Measurements from ENCODE around the gene SLC25A30. TPM values are rescaled to one million over a fixed set of nuclear protein-coding genes. Genes with fewer than 3 reads are reported as not detected.
A peak's percentile ranks its signal among the peaks of the same experiment; 100 is the strongest.

SLC25A30 gene, protein sequence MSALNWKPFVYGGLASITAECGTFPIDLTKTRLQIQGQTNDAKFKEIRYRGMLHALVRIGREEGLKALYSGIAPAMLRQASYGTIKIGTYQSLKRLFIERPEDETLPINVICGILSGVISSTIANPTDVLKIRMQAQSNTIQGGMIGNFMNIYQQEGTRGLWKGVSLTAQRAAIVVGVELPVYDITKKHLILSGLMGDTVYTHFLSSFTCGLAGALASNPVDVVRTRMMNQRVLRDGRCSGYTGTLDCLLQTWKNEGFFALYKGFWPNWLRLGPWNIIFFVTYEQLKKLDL
- total RNA-seq: 31.4 TPM
- long read RNA-seq, partial matches to known transcripts: 2 of 9 reads
- long read RNA-seq, other reads (novel, unspliced or antisense): 7 of 9 reads

DNA sequence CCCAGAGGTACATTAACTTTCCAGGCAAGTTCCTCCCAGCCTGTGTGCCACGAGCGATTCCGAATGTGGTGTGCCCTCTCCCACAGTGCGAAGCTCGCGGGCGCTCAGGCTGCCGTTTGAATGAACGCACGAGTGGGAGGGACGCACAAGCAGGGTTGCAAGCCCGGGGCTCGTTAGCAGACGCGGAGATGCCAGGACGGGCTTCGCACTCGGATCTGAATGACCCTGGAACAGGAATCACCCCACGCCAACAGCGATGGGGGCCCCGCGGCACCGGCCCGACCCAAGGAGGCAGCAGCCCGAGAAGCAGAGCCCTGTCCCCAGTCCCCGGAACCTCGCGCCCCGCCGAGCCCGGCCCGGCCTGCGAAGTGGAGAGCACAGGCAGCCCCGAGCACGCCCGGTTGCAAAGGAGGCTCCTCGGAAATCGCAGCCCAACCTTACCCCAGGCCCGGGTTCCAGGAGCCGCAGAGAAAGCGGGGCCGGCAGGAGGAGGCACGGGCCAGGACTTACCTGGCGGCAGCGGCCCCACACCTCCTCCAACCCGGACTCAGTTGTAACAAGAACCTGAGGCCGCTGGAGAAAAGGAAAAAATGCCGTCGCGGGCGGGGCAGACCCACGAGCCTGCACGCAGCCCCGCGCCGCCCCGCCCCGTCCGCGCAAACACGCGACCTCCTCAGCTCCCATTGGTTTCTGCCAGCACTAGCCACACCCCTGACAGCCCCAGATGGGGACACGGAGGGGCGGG, at the start of gene SLC25A30:
Gene SLC25A30, minus strand, starts transcription at position 584 of the 745 bp plus-strand sequence. CDS start 6,948 bp downstream, outside the sequence.
- Histone ChIP-seq H3K9me3 (no peaks in the 10 kb centered on the region), H3K4me1 (peaks cover 31% of the 10 kb centered on the region), H3K4me3 (peak within 1 kb of the TSS; percentile 88), H3K36me3 (no peaks in the 10 kb centered on the region), H3K27ac (peak within 1 kb of the TSS; percentile 92), H3K27me3 (no peaks in the 10 kb centered on the region)
- ATAC-seq (peak; percentile 98), DNase-seq (peak; percentile 98)
- TF ChIP-seq, protein P1, sequence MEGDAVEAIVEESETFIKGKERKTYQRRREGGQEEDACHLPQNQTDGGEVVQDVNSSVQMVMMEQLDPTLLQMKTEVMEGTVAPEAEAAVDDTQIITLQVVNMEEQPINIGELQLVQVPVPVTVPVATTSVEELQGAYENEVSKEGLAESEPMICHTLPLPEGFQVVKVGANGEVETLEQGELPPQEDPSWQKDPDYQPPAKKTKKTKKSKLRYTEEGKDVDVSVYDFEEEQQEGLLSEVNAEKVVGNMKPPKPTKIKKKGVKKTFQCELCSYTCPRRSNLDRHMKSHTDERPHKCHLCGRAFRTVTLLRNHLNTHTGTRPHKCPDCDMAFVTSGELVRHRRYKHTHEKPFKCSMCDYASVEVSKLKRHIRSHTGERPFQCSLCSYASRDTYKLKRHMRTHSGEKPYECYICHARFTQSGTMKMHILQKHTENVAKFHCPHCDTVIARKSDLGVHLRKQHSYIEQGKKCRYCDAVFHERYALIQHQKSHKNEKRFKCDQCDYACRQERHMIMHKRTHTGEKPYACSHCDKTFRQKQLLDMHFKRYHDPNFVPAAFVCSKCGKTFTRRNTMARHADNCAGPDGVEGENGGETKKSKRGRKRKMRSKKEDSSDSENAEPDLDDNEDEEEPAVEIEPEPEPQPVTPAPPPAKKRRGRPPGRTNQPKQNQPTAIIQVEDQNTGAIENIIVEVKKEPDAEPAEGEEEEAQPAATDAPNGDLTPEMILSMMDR (IDR thresholded peaks at IDR 0.05): no peak
- intact Hi-C loops (cut with DNase I): no loop called here

DNA sequence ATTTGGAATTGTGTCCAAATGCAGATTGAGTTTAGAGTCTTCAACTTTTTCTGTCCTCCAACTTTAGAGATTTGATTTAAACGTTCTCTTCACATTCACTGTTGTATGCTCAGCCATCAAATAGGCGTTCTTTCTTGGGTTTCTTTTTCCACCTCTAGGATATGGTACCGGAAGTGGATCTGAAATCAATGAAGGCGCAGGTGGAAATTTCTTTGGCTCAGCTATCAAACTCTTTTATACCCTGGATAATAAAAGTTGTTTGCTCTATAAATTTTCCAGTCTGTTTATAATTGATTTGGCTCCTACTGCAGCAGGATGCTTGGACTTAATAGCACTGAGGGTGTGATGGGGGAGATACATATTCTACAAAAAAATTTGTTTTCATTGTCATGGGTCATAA, 48.2 kb upstream of the SLC25A30 start:
- TF ChIP-seq, protein P1 (IDR thresholded peaks at IDR 0.05): no peak
- DNase-seq (no peak), ATAC-seq (no peak)
- intact Hi-C loops (cut with DNase I): no loop called here
- Histone ChIP-seq H3K4me3 (peak overlapping the region; percentile 92), H3K27ac (no peak overlapping the region), H3K27me3 (no peaks in the 10 kb centered on the region), H3K4me1 (peaks cover 33% of the 10 kb centered on the region), H3K36me3 (no peaks in the 10 kb centered on the region), H3K9me3 (no peaks in the 10 kb centered on the region)

DNA sequence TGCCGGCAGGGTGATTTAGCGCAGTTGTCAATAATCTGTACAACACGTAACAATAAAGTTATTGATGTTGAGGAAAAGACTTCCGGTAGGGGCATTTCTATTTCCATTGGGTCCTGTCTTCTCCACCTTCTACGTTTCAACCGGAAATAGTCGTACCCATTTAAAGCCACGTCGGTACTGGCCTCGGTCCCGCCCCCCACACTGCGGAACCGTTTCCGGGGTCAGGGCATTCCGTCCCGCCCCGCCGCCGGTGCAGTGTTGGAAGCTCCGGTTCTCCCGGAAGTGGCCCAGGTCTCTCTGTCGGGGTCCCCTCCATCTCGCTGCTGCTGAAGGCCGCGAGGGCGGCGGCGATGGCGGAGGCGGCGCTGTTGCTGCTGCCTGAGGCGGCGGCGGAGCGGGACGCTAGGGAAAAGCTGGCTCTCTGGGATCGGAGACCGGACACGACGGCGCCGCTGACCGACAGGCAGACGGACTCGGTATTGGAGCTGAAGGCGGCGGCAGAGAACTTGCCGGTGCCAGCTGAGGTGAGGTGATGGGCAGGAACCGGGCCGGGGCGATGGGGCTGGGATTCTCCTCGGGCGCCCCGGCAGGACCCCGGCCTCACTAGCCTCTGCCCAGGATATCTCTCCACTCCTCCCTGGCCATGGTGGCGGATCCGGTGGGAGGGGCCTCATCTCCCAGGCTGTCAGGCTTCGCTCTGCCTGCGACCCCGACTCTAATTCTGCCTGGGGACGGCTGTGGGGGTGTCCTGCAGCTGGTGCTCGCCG, 46.7 kb upstream of the SLC25A30 start, which contains the start of gene COG3:
Gene COG3, plus strand, starts transcription at position 253 of the 767 bp plus-strand sequence. Its CDS starts 98 bp downstream, at position 351.
- Histone ChIP-seq H3K27ac (peak within 1 kb of the TSS; percentile 94), H3K27me3 (no peaks in the 10 kb centered on the region), H3K36me3 (no peaks in the 10 kb centered on the region), H3K9me3 (no peaks in the 10 kb centered on the region), H3K4me1 (peaks cover 33% of the 10 kb centered on the region), H3K4me3 (peak within 1 kb of the TSS; percentile 92)
- DNase-seq (peak; percentile 97), ATAC-seq (peak; percentile 99)
- intact Hi-C loops (cut with DNase I): no loop called here
- TF ChIP-seq, protein P1 (IDR thresholded peaks at IDR 0.05): no peak

- H3K4me3 ChIP-seq: peak overlapping the region; percentile 92
- DNase-seq (no peak), ATAC-seq (no peak)
- no peaks in the 10 kb centered on the region for H3K9me3 ChIP-seq
- peak overlapping the region; percentile 94 for H3K27ac ChIP-seq
- no peaks in the 10 kb centered on the region for H3K36me3 ChIP-seq
- intact Hi-C loops (cut with DNase I): no loop called here
- H3K4me1 ChIP-seq: peaks cover 33% of the 10 kb centered on the region
- no peaks in the 10 kb centered on the region for H3K27me3 ChIP-seq
- TF ChIP-seq, protein P1 (IDR thresholded peaks at IDR 0.05): peak; percentile 54
Observed at GRCh38 chr13:45464141-45464686, 46.0 kb upstream of the SLC25A30 start.

Data from upper lobe of right lung (tissue), 1 donor.